H1 (cell line): ENCODE measurements around the gene ASAP2. TPM values are rescaled to one million over a fixed set of nuclear protein-coding genes. Genes with fewer than 3 reads are reported as not detected.

ENCODE experiments used
- CTCF ChIA-PET: fragments of 300-600 bp; sonication (Branson Sonifier 250); formaldehyde crosslinking; loops from one replicate; lab custom pipeline; 2021; ENCODE audit not compliant: partially characterized antibody; lab: Charles Lee
- POLR2A ChIA-PET: fragments of 300-600 bp; sonication (Branson Sonifier 250); formaldehyde crosslinking; loops from one replicate; lab custom pipeline; 2021; ENCODE audit warnings: inconsistent platforms; ENCODE audit not compliant: partially characterized antibody; lab: Charles Lee
- DNase-seq, 2 experiments: peaks; one replicate each; pipeline versions ENCODE4 v3.0.0 to v3.0.0-alpha.2; 2010 to 2022; ENCODE audit warnings: low spot score in 2 of 2, low read depth in 1 of 2, mixed read lengths in 1 of 2
- FAIRE-seq: peaks from 2 replicates; lab custom pipeline; 2011; peaks lifted over from hg19 to GRCh38; lab: Jason Lieb, UNC
- H2AFZ ChIP-seq: 2 replicates; pipeline ENCODE4 v1.8.1; 2012; ENCODE audit warnings: low read length, inconsistent platforms
- H2AK5ac ChIP-seq: 2 replicates; pipeline ENCODE4 v1.6.1; 2013; ENCODE audit warnings: low read depth, low read length
- H2BK120ac ChIP-seq: replicated peaks from 2 replicates; pipeline ENCODE3; 2013; ENCODE audit warnings: low read depth, low read length, inconsistent platforms
- H2BK12ac ChIP-seq: 2 replicates; pipeline ENCODE4 v1.6.1; 2013; ENCODE audit warnings: low read depth, low read length
- H2BK15ac ChIP-seq: 2 replicates; pipeline ENCODE4 v1.6.1; 2013; ENCODE audit warnings: low read length
- H2BK20ac ChIP-seq: 2 replicates; pipeline ENCODE4 v1.6.1; 2013; ENCODE audit warnings: low read length
- H2BK5ac ChIP-seq: 2 replicates; pipeline ENCODE4 v1.6.1; 2013; ENCODE audit warnings: low read depth, low read length
- H3K14ac ChIP-seq: 2 replicates; pipeline ENCODE4 v1.6.1; 2013; ENCODE audit warnings: inconsistent platforms; ENCODE audit not compliant: insufficient read length
- H3K18ac ChIP-seq: 2 replicates; pipeline ENCODE4 v1.6.1; 2013; ENCODE audit warnings: low read length; ENCODE audit errors: extremely low read depth
- H3K23ac ChIP-seq: 2 replicates; pipeline ENCODE4 v1.6.1; 2013; ENCODE audit warnings: inconsistent platforms; ENCODE audit not compliant: insufficient read length
- H3K23me2 ChIP-seq: 2 replicates; pipeline ENCODE4 v1.6.1; 2013; ENCODE audit warnings: low read depth, low read length
- H3K27ac ChIP-seq: 2 replicates; pipeline ENCODE4 v1.6.1; 2011; ENCODE audit warnings: low read depth, low read length, inconsistent platforms
- H3K27me3 ChIP-seq, 4 experiments: replicated peaks in 1 of 4; 1 replicate in 1 of 4; 2 replicates in 3 of 4; pipeline versions ENCODE4 v1.6.1 to v1.8.1; 2011 to 2013; ENCODE audit warnings: low read length in 3 of 4, mild to moderate bottlenecking in 3 of 4, inconsistent platforms in 2 of 4, mixed read lengths in 2 of 4, moderate library complexity in 1 of 4; ENCODE audit not compliant: control insufficient read depth in 3 of 4, insufficient read depth in 3 of 4; ENCODE audit errors: extremely low read depth in 1 of 4
- H3K36me3 ChIP-seq, 4 experiments: 2 replicates each; pipeline versions ENCODE4 v1.6.1 to v1.8.1; 2011 to 2013; ENCODE audit warnings: mild to moderate bottlenecking in 4 of 4, low read length in 3 of 4, moderate library complexity in 2 of 4, control low read depth in 1 of 4, inconsistent platforms in 1 of 4; ENCODE audit not compliant: insufficient read depth in 4 of 4, control insufficient read depth in 2 of 4
- H3K4ac ChIP-seq: replicated peaks from 2 replicates; pipeline ENCODE3; 2013; ENCODE audit warnings: low read length, low read depth, mixed read lengths, inconsistent platforms; ENCODE audit not compliant: insufficient read length
- H3K4me1 ChIP-seq, 4 experiments: replicated peaks in 1 of 4; 1 replicate in 1 of 4; 2 replicates in 3 of 4; pipeline versions ENCODE4 v1.6.1 to v1.8.1; 2011 to 2013; ENCODE audit warnings: low read length in 3 of 4, inconsistent platforms in 2 of 4, mixed read lengths in 1 of 4; ENCODE audit not compliant: insufficient read depth in 4 of 4, control insufficient read depth in 3 of 4
- H3K4me2 ChIP-seq, 2 experiments: 2 replicates each; pipeline versions ENCODE4 v1.6.1 to v1.8.1; 2011 to 2013; ENCODE audit warnings: low read depth in 2 of 2, low read length in 2 of 2, control low read depth in 1 of 2, inconsistent platforms in 1 of 2, mild to moderate bottlenecking in 1 of 2; ENCODE audit not compliant: insufficient read depth in 1 of 2
- H3K4me3 ChIP-seq, 4 experiments: fragments of 200-600, 300-600 bp in 1 of 4; sonication (generic), shearing (Covaris generic), sonication (Bioruptor Twin) in 1 of 4; 2 replicates each; pipeline versions ENCODE4 v1.5.1 to v1.8.1; 2011 to 2016; ENCODE audit warnings: low read length in 4 of 4, low read depth in 3 of 4, control low read depth in 2 of 4, inconsistent platforms in 2 of 4, mild to moderate bottlenecking in 2 of 4, mixed read lengths in 1 of 4, moderate library complexity in 1 of 4; ENCODE audit not compliant: insufficient read depth in 2 of 4; ENCODE audit errors: extremely low read depth in 1 of 4
- H3K56ac ChIP-seq: replicated peaks from 2 replicates; pipeline ENCODE3; 2013; ENCODE audit warnings: low read depth, mild to moderate bottlenecking, mixed read lengths, low read length, inconsistent platforms; ENCODE audit not compliant: insufficient read length
- H3K79me1 ChIP-seq: 2 replicates; pipeline ENCODE4 v1.6.1; 2013; ENCODE audit warnings: low read depth, low read length, control low read depth
- H3K79me2 ChIP-seq, 2 experiments: 2 replicates each; pipeline versions ENCODE4 v1.6.1 to v1.8.1; 2012 to 2013; ENCODE audit warnings: low read length in 2 of 2, mild to moderate bottlenecking in 2 of 2, inconsistent platforms in 1 of 2; ENCODE audit not compliant: insufficient read depth in 2 of 2, control insufficient read depth in 1 of 2
- H3K9ac ChIP-seq, 4 experiments: replicated peaks in 1 of 4; 1 replicate in 1 of 4; 2 replicates in 3 of 4; pipeline versions ENCODE4 v1.6.1 to v1.8.1; 2011 to 2013; ENCODE audit warnings: low read depth in 3 of 4, low read length in 3 of 4, control low read depth in 2 of 4, mild to moderate bottlenecking in 2 of 4, moderate library complexity in 2 of 4, inconsistent platforms in 1 of 4; ENCODE audit errors: extremely low read depth in 1 of 4
- H3K9me3 ChIP-seq, 2 experiments: 2 replicates each; pipeline versions ENCODE4 v1.6.1 to v1.8.1; 2012 to 2013; ENCODE audit warnings: mild to moderate bottlenecking in 2 of 2, moderate library complexity in 2 of 2, control low read depth in 1 of 2, inconsistent platforms in 1 of 2, low read depth in 1 of 2, low read length in 1 of 2, mixed read lengths in 1 of 2; ENCODE audit not compliant: insufficient read depth in 2 of 2
- H4K20me1 ChIP-seq, 2 experiments: replicated peaks in 1 of 2; 2 replicates each; pipeline versions ENCODE3 to v1.8.1; 2011 to 2013; ENCODE audit warnings: inconsistent platforms in 2 of 2, low read length in 2 of 2, mild to moderate bottlenecking in 1 of 2; ENCODE audit not compliant: insufficient read depth in 2 of 2, control insufficient read depth in 1 of 2
- H4K5ac ChIP-seq: 2 replicates; pipeline ENCODE4 v1.6.1; 2013; ENCODE audit warnings: low read length, low read depth, mixed read lengths, inconsistent platforms; ENCODE audit not compliant: insufficient read length
- H4K8ac ChIP-seq: 2 replicates; pipeline ENCODE4 v1.8.0; 2013; ENCODE audit warnings: mild to moderate bottlenecking, moderate library complexity, low read length, inconsistent platforms; ENCODE audit not compliant: insufficient read depth; ENCODE audit errors: extremely low read depth
- H4K91ac ChIP-seq: replicated peaks from 2 replicates; pipeline ENCODE3; 2013; ENCODE audit warnings: low read length, mixed read lengths, inconsistent platforms; ENCODE audit not compliant: insufficient read length
- WGBS, 2 experiments: shearing (Covaris generic) in 1 of 2; methylation state at CpG; one replicate each; pipeline versions ENCODE4 v1.1.6 to v1.1.7; 2013 to 2015; ENCODE audit warnings: low lambda C conversion rate in 2 of 2, mixed read lengths in 2 of 2, inconsistent platforms in 1 of 2, low coverage in 1 of 2, missing lambda C conversion rate in 1 of 2; ENCODE audit not compliant: insufficient replicate concordance in 2 of 2, insufficient coverage in 1 of 2, insufficient read length in 1 of 2; ENCODE audit errors: extremely low coverage in 1 of 2, missing lambda C conversion rate in 1 of 2; 5-methylcytosine and 5-hydroxymethylcytosine counted together
- polyA plus RNA-seq, 7 experiments: library from polyadenylated mRNA; depleted of rRNA in 3 of 7; stranded (reverse) in 5 of 7; unstranded in 2 of 7; fragments of >200 nt in 5 of 7; fragments of 200-250 nt in 2 of 7; gene quantifications; 1 replicate in 5 of 7; 2 replicates in 1 of 7; 4 replicates in 1 of 7; pipeline versions ENCODE4 v1.2.1 to v1.2.3, GENCODE V29; 2011 to 2013; ENCODE audit warnings: missing spikeins in 2 of 7, mixed read lengths in 2 of 7
- total RNA-seq: library from RNA; stranded (reverse); fragmentation: NEBNext Ultra II Directional; extraction: Animal tissue kit (Norgen Biotek cat#: 25700); gene quantifications from 2 replicates; pipeline ENCODE4 v1.2.1, GENCODE V29; 2021

The ASAP2 gene
- total and polyA plus RNA-seq, 2 of the 8 experiments (the other 6 are each of a cell fraction or from before 2014, with no cell fraction given): 10.2 to 18.7 TPM

DNA sequence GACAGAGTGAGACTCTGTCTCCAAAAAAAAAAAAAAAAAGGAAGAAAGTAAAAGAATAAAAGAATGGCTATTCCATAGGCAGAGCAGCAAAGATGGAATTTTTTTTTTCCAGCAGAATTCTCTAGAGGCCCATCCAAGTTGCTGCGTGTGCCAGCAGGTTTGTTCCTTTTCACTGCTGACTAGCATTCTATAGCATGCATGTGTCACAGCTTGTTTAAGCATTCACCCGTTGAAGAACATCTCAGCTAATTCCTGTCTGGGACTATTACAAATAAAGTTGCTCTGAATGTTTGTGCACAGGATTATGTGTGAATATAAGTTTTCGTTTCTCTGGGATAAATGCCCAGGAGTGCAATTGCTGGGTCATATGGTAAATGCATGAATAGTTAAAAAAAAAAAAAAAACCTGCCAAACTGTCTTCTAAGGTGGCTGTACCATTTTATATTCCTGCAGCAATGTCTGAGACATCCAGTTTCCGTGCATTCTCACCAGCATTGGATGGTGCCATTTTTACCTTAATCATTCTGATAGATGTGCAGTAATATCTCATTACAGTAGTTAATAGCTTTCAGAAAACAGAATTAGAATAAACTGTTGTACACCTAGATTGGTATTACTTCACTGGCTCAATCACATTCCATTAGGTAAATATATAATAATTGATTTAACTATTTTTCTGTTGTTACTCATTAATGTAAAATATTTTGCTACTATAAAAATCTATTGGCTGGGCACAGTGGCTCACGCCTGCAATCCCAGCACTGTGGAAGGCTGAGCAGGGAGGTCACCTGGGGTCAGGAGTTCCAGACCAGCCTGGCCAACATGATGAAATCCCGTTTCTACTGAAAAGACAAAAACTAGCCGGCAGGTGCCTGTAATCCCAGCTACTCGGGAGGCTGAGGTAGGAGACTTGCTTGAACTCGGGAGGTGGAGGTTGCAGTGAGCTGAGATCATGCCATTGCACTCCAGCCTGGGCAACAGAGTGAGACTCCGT lies 47.5 kb upstream of the ASAP2 start:
- Histone ChIP-seq H3K23ac (no peak overlapping the region), H2BK120ac (no peak overlapping the region), H3K18ac (no peak overlapping the region), H3K9me3 (no peaks in the 10 kb centered on the region), H4K20me1 (peaks cover 0 to 3% of the 10 kb centered on the region in 2 experiments), H4K5ac (no peak overlapping the region), H3K27ac (no peak overlapping the region), H3K4me1 (no peaks in the 10 kb centered on the region), H2AFZ (no peak overlapping the region), H2BK12ac (no peak overlapping the region), H2BK20ac (no peak overlapping the region), H3K9ac (no peak overlapping the region), H3K14ac (no peak overlapping the region), H3K56ac (no peak overlapping the region), H3K23me2 (peaks cover 6% of the 10 kb centered on the region; the same call in 1 of the 2 replicates), H3K27me3 (no peaks in the 10 kb centered on the region), H3K79me2 (no peaks in the 10 kb centered on the region), H2BK15ac (no peak overlapping the region), H2BK5ac (no peak overlapping the region), H3K4me2 (no peak overlapping the region), H4K8ac (no peak overlapping the region), H3K4ac (no peak overlapping the region), H3K36me3 (no peaks in the 10 kb centered on the region), H3K79me1 (no peaks in the 10 kb centered on the region), H2AK5ac (no peak overlapping the region), H3K4me3 (no peak overlapping the region), H4K91ac (no peak overlapping the region)
- 87% methylated on average over 9 of the region's 10 CpGs; no CpG with 5 or more reads in 1 of the 2 experiments for WGBS, 2 experiments
- FAIRE-seq: no peak
- ChIA-PET CTCF (interaction anchor here (0.6 to 1.2 kb wide), 4 partner anchors 14 to 328 kb away, joined by 3 to 5 read pairs (median 4); no protein-coding TSS in a partner anchor), POLR2A (no interaction called here)
- no peak for DNase-seq
